HepG2 (cell line): Measurements from ENCODE around the gene COPZ1.

Experiments
- GATAD1 ChIP-seq: IDR thresholded peaks from 2 replicates; pipeline ENCODE4 v1.6.1; 2016; ENCODE audit warnings: missing genetic modification reagents, missing compliant biosample characterization
- NFE2 ChIP-seq: sonication (generic); formaldehyde crosslinking; IDR thresholded peaks from 2 replicates; pipeline ENCODE4 v1.4.0; 2020; ENCODE audit warnings: missing genetic modification reagents
- NFE2L1 ChIP-seq: sonication (generic); formaldehyde crosslinking; IDR thresholded peaks from 2 replicates; pipeline ENCODE4 v1.4.0; 2020; ENCODE audit warnings: missing genetic modification reagents, mild to moderate bottlenecking, borderline replicate concordance
- NFRKB ChIP-seq: fragments of 450-650 bp; IDR thresholded peaks from 2 replicates; pipeline ENCODE4 v1.6.1; 2017
- POLR2A ChIP-seq, 2 experiments: IDR thresholded peaks; 2 replicates each; pipeline ENCODE4 v1.6.1; 2011; ENCODE audit warnings: low read depth in 2 of 2, low read length in 2 of 2, mild to moderate bottlenecking in 1 of 2, moderate library complexity in 1 of 2; ENCODE audit not compliant: insufficient read depth in 1 of 2
- RFXAP ChIP-seq: sonication (generic); formaldehyde crosslinking; IDR thresholded peaks from 2 replicates; pipeline ENCODE4 v1.4.0; 2020; ENCODE audit warnings: missing genetic modification reagents, borderline replicate concordance
- ZNF3 ChIP-seq: IDR thresholded peaks from 2 replicates; pipeline ENCODE4 v1.7.0; 2017; ENCODE audit warnings: inconsistent platforms
- ZNF430 ChIP-seq: sonication (generic); formaldehyde crosslinking; IDR thresholded peaks from 2 replicates; pipeline ENCODE4 v1.9.0; 2021; ENCODE audit warnings: mild to moderate bottlenecking, missing genetic modification reagents
- TF ChIP-seq, protein P1 (sequence below): sonication (generic); formaldehyde crosslinking; IDR thresholded peaks from 2 replicates; pipeline ENCODE4 v1.5.0; 2020; ENCODE audit warnings: mild to moderate bottlenecking, missing genetic modification reagents, moderate library complexity
- TF ChIP-seq, protein P2 (sequence below), 2 experiments: sonication (generic) in 1 of 2; formaldehyde crosslinking in 1 of 2; IDR thresholded peaks; 2 replicates each; pipeline versions ENCODE4 v1.4.0 to v1.6.1; 2018 to 2020; ENCODE audit warnings: missing genetic modification reagents in 2 of 2, borderline replicate concordance in 1 of 2, low read depth in 1 of 2, mild to moderate bottlenecking in 1 of 2, missing biosample characterization in 1 of 2
- TF ChIP-seq, protein P3 (sequence below): sonication (generic); formaldehyde crosslinking; IDR thresholded peaks from 2 replicates; pipeline ENCODE4 v1.5.0; 2020; ENCODE audit warnings: mild to moderate bottlenecking, missing genetic modification reagents

DNA sequence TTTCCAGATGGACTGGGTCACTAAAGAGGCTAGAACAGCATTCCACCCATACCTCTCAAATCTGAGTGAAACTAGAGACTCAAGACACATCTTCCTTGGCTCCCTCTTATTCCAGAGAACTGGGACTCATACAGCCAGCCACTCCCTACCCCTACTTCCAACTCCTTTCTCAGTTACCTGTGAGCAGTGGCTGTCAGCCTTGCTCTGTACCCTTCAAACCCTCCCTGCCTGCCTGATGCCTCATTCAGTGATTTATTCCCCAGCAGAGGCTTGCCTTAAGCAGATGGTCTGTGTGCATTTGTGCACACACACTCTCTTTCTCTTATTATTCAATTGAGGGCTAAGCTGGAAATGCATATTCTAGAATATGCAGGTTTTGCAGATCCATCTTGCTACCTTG lies 24.7 kb downstream of the COPZ1 start:
- TF ChIP-seq, protein P1, sequence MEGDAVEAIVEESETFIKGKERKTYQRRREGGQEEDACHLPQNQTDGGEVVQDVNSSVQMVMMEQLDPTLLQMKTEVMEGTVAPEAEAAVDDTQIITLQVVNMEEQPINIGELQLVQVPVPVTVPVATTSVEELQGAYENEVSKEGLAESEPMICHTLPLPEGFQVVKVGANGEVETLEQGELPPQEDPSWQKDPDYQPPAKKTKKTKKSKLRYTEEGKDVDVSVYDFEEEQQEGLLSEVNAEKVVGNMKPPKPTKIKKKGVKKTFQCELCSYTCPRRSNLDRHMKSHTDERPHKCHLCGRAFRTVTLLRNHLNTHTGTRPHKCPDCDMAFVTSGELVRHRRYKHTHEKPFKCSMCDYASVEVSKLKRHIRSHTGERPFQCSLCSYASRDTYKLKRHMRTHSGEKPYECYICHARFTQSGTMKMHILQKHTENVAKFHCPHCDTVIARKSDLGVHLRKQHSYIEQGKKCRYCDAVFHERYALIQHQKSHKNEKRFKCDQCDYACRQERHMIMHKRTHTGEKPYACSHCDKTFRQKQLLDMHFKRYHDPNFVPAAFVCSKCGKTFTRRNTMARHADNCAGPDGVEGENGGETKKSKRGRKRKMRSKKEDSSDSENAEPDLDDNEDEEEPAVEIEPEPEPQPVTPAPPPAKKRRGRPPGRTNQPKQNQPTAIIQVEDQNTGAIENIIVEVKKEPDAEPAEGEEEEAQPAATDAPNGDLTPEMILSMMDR (CRISPR knock-in tag) = no peak
- TF ChIP-seq, protein P2, sequence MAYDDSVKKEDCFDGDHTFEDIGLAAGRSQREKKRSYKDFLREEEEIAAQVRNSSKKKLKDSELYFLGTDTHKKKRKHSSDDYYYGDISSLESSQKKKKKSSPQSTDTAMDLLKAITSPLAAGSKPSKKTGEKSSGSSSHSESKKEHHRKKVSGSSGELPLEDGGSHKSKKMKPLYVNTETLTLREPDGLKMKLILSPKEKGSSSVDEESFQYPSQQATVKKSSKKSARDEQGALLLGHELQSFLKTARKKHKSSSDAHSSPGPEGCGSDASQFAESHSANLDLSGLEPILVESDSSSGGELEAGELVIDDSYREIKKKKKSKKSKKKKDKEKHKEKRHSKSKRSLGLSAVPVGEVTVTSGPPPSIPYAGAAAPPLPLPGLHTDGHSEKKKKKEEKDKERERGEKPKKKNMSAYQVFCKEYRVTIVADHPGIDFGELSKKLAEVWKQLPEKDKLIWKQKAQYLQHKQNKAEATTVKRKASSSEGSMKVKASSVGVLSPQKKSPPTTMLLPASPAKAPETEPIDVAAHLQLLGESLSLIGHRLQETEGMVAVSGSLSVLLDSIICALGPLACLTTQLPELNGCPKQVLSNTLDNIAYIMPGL (CRISPR knock-in tag; IDR thresholded peaks at IDR 0.05; ENCODE audit: borderline replicate concordance in 1 of 2, low read depth in 1 of 2) = no peak
- TF ChIP-seq ZNF3 (CRISPR knock-in tag) (no peak), RFXAP (no peak), ZNF430 (CRISPR knock-in tag) (no peak), NFE2L1 (CRISPR knock-in tag) (no peak), POLR2A (IDR thresholded peaks at IDR 0.05; ENCODE audit: insufficient read depth in 1 of 2, low read depth in 2 of 2, low read length in 2 of 2) (no peak), GATAD1 (CRISPR knock-in tag) (no peak), NFRKB (no peak), NFE2 (CRISPR knock-in tag) (no peak)
- TF ChIP-seq, protein P3, sequence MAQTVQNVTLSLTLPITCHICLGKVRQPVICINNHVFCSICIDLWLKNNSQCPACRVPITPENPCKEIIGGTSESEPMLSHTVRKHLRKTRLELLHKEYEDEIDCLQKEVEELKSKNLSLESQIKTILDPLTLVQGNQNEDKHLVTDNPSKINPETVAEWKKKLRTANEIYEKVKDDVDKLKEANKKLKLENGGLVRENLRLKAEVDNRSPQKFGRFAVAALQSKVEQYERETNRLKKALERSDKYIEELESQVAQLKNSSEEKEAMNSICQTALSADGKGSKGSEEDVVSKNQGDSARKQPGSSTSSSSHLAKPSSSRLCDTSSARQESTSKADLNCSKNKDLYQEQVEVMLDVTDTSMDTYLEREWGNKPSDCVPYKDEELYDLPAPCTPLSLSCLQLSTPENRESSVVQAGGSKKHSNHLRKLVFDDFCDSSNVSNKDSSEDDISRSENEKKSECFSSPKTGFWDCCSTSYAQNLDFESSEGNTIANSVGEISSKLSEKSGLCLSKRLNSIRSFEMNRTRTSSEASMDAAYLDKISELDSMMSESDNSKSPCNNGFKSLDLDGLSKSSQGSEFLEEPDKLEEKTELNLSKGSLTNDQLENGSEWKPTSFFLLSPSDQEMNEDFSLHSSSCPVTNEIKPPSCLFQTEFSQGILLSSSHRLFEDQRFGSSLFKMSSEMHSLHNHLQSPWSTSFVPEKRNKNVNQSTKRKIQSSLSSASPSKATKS (CRISPR knock-in tag) = no peak
